Stomach (tissue), 4 donors: ENCODE results near the gene PDPN.

ENCODE experiments used
- POLR2A ChIP-seq, 4 donors: fragments of 450-650 bp; IDR thresholded peaks; one replicate each; pipeline ENCODE4 v1.6.1; 2016; ENCODE audit warnings: antibody characterized with exemption in 4 of 4, control low read depth in 2 of 4, mild to moderate bottlenecking in 1 of 4, moderate library complexity in 1 of 4
- POLR2AphosphoS5 ChIP-seq, 3 donors: sonication (generic); formaldehyde crosslinking; IDR thresholded peaks; one replicate each; pipeline ENCODE4 v1.6.1; 2016; ENCODE audit warnings: antibody characterized with exemption in 3 of 3
- TF ChIP-seq, protein P1 (sequence below), 7 experiments: fragments of 450-650 bp in 4 of 7; fragments of 200-600 bp in 3 of 7; sonication (generic) in 3 of 7; IDR thresholded peaks; one replicate each; pipeline ENCODE4 v1.5.1; 2016 to 2019; ENCODE audit warnings: antibody characterized with exemption in 7 of 7, control low read depth in 2 of 7, mild to moderate bottlenecking in 1 of 7

DNA sequence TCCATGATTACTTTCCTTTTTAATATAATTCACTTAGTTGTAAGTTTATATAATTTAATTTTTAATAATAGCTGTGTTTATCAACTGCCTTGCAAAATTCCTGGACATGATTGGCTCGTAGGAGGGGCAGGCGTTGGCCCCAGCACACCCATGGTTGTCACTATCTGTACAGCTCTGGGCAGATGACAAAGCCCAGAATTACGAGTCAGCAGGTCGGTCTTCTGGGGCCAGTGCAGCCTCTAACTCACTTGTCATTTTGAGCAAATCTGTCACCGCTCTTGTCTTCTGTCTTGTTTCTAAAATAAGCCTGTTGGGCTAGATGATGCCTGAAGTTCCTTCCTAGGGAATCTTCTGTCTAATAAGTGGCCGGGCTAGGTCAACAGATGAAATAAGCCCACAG lies 48.4 kb upstream of the PDPN start:
- no peak for TF ChIP-seq POLR2AphosphoS5 (IDR thresholded peaks at IDR 0.05)
- TF ChIP-seq, protein P1, sequence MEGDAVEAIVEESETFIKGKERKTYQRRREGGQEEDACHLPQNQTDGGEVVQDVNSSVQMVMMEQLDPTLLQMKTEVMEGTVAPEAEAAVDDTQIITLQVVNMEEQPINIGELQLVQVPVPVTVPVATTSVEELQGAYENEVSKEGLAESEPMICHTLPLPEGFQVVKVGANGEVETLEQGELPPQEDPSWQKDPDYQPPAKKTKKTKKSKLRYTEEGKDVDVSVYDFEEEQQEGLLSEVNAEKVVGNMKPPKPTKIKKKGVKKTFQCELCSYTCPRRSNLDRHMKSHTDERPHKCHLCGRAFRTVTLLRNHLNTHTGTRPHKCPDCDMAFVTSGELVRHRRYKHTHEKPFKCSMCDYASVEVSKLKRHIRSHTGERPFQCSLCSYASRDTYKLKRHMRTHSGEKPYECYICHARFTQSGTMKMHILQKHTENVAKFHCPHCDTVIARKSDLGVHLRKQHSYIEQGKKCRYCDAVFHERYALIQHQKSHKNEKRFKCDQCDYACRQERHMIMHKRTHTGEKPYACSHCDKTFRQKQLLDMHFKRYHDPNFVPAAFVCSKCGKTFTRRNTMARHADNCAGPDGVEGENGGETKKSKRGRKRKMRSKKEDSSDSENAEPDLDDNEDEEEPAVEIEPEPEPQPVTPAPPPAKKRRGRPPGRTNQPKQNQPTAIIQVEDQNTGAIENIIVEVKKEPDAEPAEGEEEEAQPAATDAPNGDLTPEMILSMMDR (IDR thresholded peaks at IDR 0.05): no peak
- no peak for TF ChIP-seq POLR2A (IDR thresholded peaks at IDR 0.05)
